Mesodermal cell (in vitro differentiated cells): ENCODE measurements around the gene WDR93. TPM values are rescaled to one million over a fixed set of nuclear protein-coding genes. Genes with fewer than 3 reads are reported as not detected.
A peak's percentile ranks its signal among the peaks of the same experiment; 100 is the strongest.

ENCODE experiments used
- H3K27ac ChIP-seq: 2 replicates; pipeline ENCODE4 v1.7.0; 2013; ENCODE audit warnings: mild to moderate bottlenecking, low read depth, low read length, moderate library complexity; ENCODE audit not compliant: severe bottlenecking
- H3K36me3 ChIP-seq: 2 replicates; pipeline ENCODE4 v1.7.1; 2013; ENCODE audit warnings: mild to moderate bottlenecking, low read length, moderate library complexity; ENCODE audit not compliant: control insufficient read depth, insufficient read depth
- H3K4me1 ChIP-seq: one replicate; pipeline ENCODE4 v1.7.1; 2013; ENCODE audit warnings: mild to moderate bottlenecking, low read length; ENCODE audit not compliant: insufficient read depth, control insufficient read depth, poor library complexity, severe bottlenecking
- H3K4me3 ChIP-seq: 2 replicates; pipeline ENCODE4 v1.7.0; 2013; ENCODE audit warnings: low read length, control low read depth, mild to moderate bottlenecking; ENCODE audit not compliant: insufficient read depth, poor library complexity, severe bottlenecking; ENCODE audit errors: extremely low read depth
- H3K9me3 ChIP-seq: 2 replicates; pipeline ENCODE4 v1.7.1; 2013; ENCODE audit warnings: mild to moderate bottlenecking, low read length, moderate library complexity; ENCODE audit not compliant: control insufficient read depth
- WGBS, 2 experiments: methylation state at CpG; one replicate each; pipeline ENCODE4 v1.1.5; 2013; ENCODE audit warnings: missing lambda C conversion rate in 2 of 2; ENCODE audit not compliant: insufficient coverage in 2 of 2; 5-methylcytosine and 5-hydroxymethylcytosine counted together
- polyA plus RNA-seq, 2 experiments: library from polyadenylated mRNA; stranded (reverse); fragments of 50-300 nt; gene quantifications; one replicate each; pipeline ENCODE4 v1.2.3, GENCODE V29; 2013

Gene WDR93
- not detected for polyA plus RNA-seq (2013, experiment 1 of 2)
- not detected for polyA plus RNA-seq (2013, experiment 2 of 2)

DNA sequence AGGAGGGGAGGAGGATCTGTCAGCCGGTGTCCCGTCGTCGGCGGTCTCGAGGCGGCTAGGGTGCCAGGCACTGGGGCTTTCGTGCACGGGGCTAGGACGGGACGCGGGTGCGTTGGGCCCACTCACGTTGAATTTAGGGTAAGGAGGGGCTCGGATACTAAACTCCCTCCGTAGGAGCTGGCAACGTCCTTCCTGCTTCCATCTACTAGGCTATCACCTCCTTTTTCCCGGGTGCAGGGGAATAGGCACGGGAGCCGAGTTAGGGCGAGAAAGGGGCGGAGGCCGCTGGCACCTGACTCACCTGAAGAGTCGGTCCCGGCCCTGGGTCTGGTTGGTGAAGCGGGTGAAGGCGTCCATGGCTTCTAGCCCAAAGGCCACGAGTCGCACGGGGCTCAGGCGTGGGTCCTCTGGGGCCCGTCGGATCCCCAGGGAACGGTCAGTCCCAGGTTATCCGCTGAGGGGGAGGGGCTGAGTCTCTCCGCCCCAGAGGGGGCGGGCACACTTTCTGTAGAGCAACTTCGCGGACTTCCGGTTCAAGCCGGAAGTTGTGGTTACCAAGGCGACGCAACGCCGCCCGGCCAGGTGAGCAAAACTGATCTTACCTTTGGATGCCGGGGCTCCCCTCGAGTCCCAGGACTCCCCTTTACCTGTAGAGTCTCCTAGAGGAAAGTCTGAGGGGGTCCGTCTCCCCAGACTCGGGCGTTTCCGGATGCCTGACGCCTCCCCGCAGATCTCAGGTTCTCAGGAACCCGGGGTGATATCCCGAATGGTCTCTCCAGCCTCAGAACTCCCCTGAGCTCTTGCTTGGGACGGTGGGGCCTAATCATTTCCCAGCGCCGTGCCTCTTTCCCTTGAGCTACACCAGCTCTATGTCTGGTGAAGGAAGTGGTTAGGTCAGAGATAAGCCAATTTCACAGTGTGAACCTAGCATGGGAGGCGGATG, at the start of gene WDR93, which contains the start of gene PEX11A:
WDR93 (plus strand) TSS at position 536 of the 943 bp plus-strand sequence. CDS start 10,936 bp downstream, outside the sequence.
PEX11A (minus strand) TSS at position 479 of the 943 bp plus-strand sequence; CDS start at position 357, 122 bp downstream.
- H3K36me3 ChIP-seq: no peaks in the 10 kb centered on the region
- H3K9me3 ChIP-seq: no peaks in the 10 kb centered on the region
- 19 to 22% methylated on average over 37 to 42 of the region's 60 CpGs for WGBS, 2 experiments
- peak within 1 kb of the TSS; percentile 56 for H3K4me3 ChIP-seq
- H3K4me1 ChIP-seq: no peaks in the 10 kb centered on the region
- H3K27ac ChIP-seq: no peak within 1 kb of the TSS

DNA sequence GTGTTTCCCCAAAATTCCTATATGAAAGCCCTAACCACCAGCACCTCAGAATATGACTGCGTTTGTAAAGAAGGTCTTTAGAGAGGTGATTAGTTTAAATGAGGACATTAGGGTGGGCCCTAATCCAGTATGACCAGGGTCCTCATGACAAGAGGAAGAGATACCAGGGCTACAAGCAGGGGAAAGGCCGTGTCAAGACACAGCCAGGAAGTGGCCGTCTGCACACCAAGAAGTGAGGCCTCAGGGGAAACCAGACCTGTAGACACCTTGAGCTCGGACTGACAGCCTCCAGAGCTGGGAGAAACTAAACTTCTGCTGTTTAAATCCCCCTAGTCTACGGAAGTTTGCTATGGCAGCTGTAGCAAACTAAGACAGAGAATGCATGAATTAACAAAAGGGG, 49.6 kb upstream of the WDR93 start:
- H3K4me1 ChIP-seq: no peaks in the 10 kb centered on the region
- no peaks in the 10 kb centered on the region for H3K9me3 ChIP-seq
- 87 to 97% methylated on average over 4 of the region's 5 CpGs for WGBS, 2 experiments
- no peak overlapping the region for H3K27ac ChIP-seq
- peaks cover 47% of the 10 kb centered on the region for H3K36me3 ChIP-seq
- H3K4me3 ChIP-seq: no peak overlapping the region

DNA sequence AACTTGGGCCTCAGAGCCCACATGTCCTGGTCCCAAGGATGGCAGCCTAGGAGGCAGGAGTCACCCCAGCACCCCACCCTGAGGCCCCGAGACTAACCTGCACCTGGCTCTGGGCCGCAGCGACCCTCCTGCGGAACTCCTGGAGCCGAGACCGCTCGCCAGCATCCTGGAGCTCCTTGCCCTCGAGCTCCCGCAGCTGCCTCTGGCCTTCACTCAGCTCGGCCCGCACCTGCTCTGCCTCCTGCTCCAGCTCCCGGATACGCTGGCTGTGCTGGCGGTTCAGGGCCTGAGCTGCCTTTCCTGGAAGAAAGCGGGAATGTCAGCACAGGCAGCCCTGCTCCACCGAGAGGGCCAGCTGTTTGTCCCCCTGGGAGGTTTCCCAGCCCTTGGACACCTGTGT, 48.5 kb upstream of the WDR93 start:
- no peaks in the 10 kb centered on the region for H3K9me3 ChIP-seq
- H3K4me1 ChIP-seq: no peaks in the 10 kb centered on the region
- H3K27ac ChIP-seq: no peak overlapping the region
- WGBS, 2 experiments: 97 to 98% methylated on average over 16 of the region's 16 CpGs
- H3K36me3 ChIP-seq: peaks cover 55% of the 10 kb centered on the region
- H3K4me3 ChIP-seq: no peak overlapping the region

DNA sequence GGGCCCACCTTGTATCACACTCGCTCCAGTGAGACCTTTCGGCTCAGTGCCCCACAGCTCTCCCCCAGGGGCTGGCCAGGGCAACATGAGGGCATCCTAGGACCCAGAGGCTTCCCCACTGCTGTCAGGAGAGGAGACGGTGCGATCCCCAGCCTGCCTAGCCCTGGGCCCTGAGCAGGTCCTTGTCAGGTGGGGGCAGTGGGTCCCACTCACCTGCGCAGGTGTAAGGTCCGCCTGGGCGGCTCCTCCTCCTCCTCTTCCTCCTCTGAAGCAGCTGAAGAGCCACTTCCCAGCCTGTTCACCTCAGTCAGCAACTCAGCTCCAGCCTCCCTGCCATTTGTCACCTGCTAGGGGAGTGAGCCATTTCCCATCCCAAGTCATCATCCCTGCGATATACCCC, 44.9 kb upstream of the WDR93 start:
- Histone ChIP-seq H3K4me1 (no peaks in the 10 kb centered on the region), H3K9me3 (no peaks in the 10 kb centered on the region), H3K27ac (no peak overlapping the region), H3K36me3 (peaks cover 70% of the 10 kb centered on the region), H3K4me3 (no peak overlapping the region)
- 90 to 100% methylated on average over 6 to 8 of the region's 8 CpGs for whole genome bisulfite sequencing, 2 experiments

DNA sequence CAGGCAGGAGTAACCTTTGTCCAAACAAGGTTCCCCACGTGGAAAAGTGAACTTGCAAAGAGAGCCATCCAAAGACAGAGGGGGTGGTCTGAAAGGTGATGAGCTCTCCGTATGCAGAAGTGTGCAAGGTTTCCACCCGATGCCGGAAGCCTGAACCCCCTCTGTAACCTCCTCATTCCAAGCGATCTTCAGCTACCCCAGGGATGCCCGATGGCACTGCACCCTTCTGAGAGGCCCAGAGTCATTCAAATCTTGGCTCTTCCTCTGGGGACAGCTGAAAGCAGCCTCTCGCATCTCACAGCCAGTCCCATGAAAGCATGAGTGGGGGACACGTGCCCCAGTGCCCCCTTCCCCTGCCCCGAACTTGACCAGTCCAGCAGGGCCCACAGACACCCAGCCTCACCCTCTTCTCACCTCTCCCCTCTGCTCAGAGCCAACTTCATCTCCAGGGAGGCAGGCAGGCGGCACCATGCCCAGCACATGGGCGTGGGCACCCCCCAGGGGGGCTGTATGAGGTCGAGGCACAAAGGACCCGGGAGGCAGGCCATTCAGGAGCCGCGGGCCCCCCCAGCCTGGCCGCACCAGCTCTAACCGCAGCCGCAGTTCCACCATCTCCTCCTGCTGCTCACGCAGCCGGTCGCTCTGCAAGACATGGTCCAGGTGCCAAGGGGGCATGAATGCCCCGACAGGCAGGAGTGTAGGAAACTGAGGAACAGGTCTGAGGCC, 44.0 kb upstream of the WDR93 start:
- H3K4me3 ChIP-seq: no peak overlapping the region

DNA sequence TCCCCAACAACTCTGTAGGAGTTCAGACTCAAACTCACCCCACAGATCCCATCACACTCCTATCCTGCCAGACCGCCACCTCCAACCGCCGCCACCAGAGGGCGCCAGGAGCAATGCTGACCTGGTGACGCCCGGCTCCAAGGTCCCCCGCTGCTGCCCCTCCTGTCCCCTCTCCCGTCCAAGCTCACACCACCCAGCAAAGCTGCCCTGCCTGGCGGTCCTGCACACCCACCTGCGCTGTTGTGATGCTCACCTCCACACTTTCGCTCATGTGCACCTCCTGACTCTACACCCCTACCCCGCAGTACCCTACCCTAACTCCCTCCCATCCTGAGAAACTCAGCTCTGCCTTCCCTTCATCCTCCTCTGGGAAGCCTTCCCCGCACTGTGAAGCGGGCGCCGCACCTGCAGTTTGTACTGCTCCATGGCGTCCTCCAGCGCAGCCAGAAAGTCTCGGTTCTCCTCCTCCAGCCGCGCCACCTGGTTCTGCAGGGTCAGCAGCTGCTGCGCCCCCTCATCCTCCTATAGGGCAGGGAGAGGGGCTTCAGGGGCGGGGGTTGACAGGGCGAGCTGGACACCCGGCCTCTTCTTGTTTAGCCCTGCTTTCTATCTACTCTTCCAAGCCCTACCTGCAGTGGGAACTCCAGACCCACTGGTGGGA, 43.3 kb upstream of the WDR93 start:
- whole genome bisulfite sequencing, 2 experiments: 59 to 60% methylated on average over 18 to 25 of the region's 25 CpGs
- Histone ChIP-seq H3K9me3 (no peaks in the 10 kb centered on the region), H3K36me3 (peaks cover 64% of the 10 kb centered on the region), H3K4me3 (no peak overlapping the region), H3K4me1 (no peaks in the 10 kb centered on the region), H3K27ac (no peak overlapping the region)

More for the DNA sequence above, 44.0 kb upstream of the WDR93 start:
- H3K9me3 ChIP-seq: no peaks in the 10 kb centered on the region
- WGBS, 2 experiments: 91 to 93% methylated on average over 15 to 22 of the region's 22 CpGs
- no peak overlapping the region for H3K27ac ChIP-seq
- no peaks in the 10 kb centered on the region for H3K4me1 ChIP-seq
- peaks cover 64% of the 10 kb centered on the region for H3K36me3 ChIP-seq

DNA sequence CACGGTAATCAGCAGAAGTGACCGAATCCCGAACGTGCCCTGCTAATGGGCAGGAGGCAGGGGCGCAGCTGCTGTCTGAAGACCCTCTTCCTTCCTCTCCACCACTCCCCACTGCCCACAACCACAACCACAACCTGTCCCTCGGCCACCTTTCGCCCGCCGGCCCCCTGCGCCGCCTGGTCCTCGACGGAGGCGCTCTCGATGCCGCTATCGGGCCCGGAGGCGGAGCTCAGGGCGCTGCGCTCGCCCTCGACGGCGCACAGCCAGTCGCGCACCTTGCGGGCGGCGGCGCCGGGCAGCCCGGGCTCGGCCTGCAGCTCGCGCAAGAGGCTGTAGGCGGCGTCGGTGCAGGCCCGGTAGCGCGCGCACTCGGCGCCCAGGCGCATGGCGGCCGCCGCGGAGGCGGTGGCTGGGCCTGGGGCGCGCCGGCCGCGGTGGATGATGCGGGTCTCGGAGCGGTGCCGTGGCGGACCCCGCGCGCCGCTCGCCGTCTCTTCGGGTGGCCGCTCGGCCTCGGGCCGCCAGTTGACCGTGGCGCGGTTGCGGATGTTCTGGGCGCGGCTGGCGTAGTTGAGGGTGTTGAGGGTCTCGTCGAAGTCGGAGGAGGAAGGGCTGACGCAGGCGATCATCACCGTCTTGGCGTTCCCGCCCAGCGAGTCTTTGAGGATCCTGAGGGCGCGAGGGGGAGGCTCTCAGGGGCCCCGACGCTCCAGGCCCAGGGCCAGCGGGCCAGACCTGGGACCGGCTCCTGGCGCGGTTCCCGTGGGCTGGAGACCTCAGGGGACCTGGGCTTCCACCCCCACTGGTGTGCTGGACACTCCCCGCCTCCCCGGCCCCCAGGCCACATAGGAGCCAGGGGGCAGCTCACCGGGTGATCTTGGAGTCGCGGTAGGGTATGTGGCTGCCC, 42.3 kb upstream of the WDR93 start:
- WGBS, 2 experiments: 96 to 98% methylated on average over 54 to 102 of the region's 102 CpGs
- H3K4me1 ChIP-seq: no peaks in the 10 kb centered on the region
- H3K9me3 ChIP-seq: no peaks in the 10 kb centered on the region
- H3K4me3 ChIP-seq: no peak overlapping the region
- no peak overlapping the region for H3K27ac ChIP-seq
- peaks cover 64% of the 10 kb centered on the region for H3K36me3 ChIP-seq

DNA sequence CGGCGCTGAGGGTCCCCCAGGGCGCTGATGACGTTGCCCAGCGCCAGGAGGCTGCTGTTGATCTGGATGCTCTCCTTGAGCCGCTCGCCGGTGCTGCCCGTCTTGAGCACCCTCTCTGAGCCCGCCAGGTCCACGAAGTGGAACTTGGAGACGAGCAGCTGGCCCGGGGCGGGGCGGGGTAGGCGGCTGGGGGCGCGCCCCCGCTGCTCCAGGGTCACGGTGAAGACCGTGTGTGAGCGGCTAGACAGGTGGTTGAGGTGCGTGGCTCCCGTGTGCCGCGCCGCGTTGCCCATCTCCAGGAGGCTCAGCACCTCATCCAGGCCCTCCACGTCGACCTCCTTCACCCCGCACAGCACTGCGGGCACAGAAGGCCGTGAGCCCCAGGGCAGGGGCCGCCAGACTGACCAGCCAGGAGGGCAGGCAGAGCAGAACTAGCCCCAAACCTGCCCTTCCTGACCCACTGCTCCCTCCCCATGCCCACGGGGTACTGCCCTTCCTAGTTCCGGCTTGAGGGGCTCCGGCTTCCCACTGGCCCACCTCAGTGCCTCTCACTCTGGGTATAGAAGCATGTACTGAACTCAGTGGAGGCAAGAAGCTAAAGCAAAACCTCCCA, 41.5 kb upstream of the WDR93 start:
- H3K9me3 ChIP-seq: no peaks in the 10 kb centered on the region
- no peak overlapping the region for H3K4me3 ChIP-seq
- WGBS, 2 experiments: 95 to 97% methylated on average over 35 to 37 of the region's 37 CpGs
- H3K27ac ChIP-seq: no peak overlapping the region
- H3K4me1 ChIP-seq: no peaks in the 10 kb centered on the region
- H3K36me3 ChIP-seq: peaks cover 57% of the 10 kb centered on the region

DNA sequence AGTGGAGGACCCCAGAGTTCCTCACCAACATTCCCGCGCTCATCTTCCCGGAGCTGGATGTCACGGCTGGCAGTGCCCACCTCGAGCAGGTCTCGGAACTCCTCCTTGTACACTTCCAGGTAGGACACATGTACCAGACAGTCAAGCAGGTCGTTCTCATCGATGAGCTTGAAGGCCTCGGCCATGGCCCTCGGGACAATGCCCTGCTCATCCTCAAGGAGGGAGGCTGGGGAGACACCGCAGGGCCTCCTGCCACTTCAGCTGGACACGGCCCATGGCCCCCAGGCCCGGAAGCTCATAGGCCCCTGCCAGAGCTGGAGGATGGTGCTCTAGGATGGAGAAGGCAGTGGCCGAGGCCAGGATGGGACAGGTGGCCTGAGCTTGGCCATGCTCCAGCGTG, 40.9 kb upstream of the WDR93 start:
- 96 to 97% methylated on average over 12 to 14 of the region's 15 CpGs for WGBS, 2 experiments

More for the DNA sequence above, 40.9 kb upstream of the WDR93 start:
- peaks cover 51% of the 10 kb centered on the region for H3K36me3 ChIP-seq
- H3K4me3 ChIP-seq: no peak overlapping the region
- H3K4me1 ChIP-seq: no peaks in the 10 kb centered on the region
- H3K9me3 ChIP-seq: no peaks in the 10 kb centered on the region
- no peak overlapping the region for H3K27ac ChIP-seq
